ENCODE measurements around the gene AUTS2.

The AUTS2 gene

DNA sequence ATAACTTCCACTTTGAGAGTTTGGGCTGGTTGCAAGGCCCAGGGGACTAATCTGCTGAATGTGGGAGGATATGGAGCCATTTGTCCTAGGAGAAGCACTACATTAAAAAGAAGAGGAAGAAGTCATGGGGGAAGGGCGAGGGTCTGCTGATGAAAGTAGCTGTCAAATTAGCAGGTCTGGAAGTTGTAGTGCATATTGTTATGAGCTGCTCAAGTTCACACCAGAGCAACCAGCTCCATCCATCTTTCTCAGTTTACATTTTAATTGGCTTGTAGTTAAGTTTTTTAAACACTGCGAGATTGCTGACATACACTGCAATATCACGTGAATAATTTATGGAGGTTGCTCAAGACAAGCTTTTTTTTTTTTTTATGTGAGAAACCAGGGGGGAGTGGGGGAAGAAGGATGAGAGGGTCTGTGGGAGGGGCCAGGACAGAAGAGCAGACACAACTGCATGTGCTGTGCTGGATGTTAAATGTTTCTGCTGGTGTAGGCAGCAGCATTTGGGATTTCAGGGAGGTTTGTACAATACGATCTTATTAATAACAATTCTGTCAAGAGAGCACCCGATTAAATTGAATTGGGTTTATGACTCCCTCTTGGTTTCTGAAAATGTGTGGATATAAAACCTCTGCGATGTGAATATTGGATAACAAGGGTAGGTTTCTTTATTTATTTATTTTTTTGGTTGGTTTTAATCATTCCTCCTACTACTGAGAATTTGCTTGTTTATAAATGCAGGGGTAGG is 774.7 kb downstream of the AUTS2 start:
- no peak for DNase-seq

DNA sequence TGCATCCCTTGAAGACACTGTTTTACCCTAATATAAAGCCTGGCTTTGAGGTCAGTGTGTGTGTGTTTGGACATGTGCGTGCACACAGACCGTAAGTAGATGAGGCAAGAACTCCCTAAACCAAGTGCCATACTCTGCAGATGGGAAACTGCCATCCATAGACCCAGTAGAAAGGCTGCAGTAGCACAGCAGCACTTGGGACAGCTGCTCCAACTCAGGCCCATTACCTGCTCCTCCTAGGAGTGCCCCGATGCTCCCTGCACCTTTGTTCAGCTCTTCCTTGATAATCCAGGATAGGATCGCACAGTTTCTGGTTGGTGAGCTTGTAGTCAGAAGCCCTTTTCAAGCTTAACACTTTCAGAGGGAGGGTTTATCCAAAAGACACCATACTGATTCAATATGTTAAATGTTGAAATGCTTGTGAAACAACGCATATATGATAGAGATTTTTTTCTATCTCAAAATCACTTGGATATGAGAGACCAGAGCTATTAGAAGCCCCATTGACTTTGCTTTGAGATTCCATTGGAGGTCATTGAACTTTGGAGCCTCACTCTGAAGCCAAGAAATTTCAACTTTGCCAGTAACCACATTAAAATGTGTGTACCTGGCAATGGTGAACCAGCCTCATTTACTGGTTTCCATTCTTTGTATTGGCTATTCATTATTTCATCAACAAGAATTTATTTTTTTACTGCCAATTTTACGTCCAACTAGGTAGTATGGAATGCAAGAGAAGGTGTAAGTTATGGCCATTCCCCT is 776.7 kb downstream of the AUTS2 start:
- no peak for DNase-seq

DNA sequence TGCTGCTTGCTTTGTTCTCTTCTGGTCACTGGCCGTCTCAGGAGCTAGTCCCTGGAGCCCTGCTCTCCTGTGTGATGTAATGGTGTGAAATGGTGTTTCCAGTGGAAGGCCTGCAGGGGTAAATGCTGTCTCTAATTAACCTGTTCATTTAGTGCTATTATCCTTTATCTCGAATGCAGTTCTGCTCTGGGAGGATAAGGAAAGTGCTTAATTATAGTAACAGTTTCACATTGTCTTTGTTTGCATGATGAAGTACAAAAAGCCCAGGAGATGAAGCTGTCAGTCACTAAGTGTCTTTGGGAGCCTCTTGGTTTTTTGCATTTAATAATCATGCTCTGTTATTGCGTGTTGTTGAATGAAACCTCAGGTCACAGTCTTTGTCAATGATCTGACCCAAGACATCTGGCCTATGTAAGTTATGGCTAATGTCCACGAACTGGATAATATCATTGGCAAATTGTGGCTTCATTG is 778.3 kb downstream of the AUTS2 start:
- no peak for DNase-seq

DNA sequence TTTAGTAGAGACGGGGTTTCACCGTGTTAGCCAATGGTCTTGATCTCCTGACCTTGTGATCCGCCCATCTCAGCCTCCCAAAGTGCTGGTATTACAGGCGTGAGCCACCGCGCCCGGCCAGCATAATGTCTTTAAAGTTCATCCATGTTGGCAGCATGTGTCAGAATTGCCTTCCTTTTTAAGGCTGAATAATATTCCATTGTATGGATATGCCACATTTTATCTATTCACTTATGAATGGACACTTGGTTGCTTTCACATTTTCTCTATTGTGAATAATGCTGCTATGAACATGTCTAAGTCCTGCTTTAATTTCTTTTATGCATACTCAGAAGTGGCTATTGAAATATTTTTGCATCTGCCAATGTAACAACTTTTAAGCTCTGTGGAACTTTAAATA is 779.7 kb downstream of the AUTS2 start:
- no peak for DNase-seq

DNA sequence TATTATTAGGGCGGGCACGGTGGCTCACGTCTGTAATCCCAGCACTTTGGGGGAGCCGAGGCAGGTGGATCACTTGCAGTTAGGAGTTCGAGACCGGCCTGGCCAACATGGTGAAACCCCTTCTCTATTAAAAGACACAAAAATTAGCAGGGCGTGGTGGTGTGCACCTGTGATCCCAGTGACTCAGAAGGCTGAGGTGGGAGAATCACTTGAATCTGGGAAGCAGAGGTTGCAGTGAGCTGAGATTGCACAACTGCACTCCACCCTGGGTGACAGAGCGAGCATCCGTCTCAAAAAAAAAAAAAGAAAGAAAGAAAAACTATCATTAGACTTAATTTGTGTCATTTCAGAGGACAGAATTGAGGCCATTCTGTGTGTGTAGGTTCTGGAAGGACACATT is 780.9 kb downstream of the AUTS2 start:
- no peak for DNase-seq

DNA sequence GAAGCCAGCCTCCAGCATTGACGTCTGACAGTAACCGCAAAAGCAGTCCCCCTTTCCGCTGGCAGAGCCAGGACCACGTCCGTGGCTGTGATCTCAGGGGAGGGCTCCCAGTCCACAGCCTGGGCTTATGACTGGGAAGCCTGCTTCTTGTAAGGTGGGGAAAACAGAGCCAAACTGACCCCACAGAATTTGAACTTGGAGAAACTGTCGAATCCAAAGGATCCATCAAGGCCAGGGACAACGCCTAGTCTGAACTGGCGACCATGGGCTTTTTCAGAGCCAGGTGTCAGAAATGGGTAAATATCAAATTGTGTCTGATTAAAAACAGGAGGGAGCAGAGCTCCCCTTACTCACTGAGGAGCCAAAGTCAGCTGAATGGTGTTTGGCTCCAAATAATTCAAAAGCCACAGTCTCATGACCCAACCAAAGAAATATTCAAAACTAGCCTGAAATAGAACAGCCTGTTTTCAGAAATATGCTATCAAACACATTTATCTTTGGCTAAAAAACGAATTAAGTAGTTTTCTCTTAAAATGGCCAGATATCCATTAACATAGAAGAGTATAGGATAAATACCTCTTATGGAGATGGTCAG is 782.2 kb downstream of the AUTS2 start:
- no peak for DNase-seq

DNA sequence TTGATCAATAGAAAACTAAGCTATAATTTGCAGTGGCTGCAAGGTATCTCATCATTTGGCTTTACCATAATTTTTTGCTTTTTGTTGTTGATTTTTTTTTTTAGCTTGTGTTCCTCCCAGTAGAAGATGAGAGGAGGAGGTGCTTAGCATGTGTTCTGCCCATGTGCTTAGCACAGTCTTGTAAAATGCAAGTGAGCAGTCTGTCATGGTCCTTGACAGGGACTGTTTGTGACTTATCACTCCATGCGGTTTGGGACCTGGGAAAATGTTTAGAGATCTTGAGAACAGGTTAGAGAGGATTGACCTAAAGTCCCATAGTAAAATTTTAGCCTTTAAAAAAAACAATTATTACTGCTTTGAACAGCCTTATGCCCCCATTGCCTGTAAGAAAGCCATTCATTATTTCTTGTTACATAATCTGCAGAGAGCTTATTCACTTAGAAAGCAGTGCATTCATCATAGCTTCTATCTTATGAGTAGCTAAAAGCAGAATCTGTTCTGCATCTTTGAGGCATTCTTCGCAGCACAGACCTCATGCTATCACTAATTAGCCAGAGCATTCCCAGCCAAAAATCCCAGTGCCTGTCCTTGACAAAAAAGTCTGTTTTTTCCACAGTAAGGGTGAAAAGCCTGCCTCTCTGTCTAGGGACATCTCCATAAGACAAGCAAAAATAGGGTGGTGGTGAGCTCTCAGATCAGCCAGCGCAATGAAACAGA is 784.9 kb downstream of the AUTS2 start:
- DNase-seq: peak; percentile 12 to 44

DNA sequence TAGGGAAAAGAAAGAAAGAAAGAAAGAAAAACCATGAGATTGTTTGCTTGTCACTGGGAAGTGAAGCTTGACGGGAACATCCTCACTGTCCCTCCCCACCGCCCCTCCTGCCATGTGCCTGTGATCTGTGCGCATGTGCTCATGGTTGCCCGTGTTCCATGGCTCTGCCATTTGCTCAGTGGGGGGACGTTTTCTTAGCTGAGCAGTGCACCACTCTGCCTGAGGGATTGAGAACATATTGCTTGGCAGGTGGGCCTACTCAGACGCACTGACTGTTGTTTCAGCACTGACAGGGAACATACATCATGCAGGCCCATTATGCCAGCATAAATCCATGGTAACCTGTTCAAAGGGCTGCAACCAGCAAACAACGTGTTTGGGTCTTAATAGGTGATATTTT is 785.7 kb downstream of the AUTS2 start:
- peak; percentile 65 to 88 for DNase-seq

DNA sequence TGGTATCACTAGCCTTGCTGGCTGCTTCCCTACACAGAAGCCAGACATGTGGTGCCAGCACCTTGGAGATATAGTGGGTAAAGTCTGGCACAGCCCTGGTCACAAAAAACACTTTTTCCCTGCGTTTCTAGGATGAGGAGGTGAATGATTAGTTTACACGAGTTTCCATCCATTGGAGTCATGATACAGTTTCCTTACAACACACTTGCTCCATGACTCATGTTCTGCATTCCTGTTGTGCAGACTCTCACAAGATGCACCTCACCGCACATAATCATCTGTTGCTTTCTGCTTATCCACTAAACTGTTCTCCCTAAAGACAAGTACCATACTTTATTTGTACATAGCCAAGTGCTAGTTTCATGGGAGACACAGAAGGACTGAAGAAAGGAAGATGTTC is 786.6 kb downstream of the AUTS2 start:
- DNase-seq: peak; percentile 22 to 23

DNA sequence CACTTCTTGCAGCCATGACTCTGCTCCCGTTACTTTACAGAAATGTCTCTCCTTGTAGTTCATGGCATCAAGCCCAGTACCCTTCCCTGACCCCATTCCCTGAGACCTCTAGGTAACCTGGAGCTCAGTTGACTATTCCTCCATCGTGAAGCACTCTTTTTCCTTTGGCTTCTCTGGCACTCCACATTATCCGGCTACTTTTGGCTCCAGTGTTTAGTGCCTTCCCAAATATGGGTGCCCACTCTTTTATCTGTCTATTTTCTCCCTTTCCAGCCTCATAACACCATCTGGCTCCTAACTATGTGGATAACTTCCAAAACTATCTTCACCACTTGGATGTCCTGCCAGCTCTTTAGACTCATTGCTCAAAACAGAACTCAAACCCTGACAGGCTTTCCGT is 788.9 kb downstream of the AUTS2 start:
- peak; percentile 65 to 88 for DNase-seq

DNA sequence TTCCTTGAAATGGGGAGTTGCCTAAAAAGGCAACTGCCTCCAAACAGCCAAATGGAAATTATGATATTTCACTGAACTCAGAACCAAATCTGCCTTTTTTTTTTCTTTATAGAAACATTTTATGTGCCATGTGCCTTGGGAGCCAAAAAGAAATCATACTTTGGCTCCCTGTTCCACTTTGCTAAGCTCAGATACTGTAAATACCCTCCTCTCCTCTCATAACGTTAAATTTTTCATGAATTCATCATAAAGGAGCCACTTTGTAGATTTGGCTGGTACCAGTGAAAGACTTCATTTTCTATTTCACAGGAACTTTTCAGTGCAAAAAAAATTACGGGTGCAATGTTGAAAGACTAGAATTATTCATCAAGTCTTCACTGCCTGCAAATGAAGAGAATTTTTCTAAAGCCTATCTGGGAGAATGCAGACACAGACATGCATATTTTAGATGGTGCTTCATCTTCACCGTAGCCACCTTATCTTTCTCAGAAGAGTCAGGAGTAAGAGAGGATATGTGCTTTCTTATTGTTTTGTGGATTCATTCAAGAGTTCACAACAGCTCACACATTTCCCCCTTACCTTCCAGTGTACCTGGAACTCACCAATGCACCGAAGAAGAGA is 791.4 kb downstream of the AUTS2 start:
- DNase-seq: no peak

DNA sequence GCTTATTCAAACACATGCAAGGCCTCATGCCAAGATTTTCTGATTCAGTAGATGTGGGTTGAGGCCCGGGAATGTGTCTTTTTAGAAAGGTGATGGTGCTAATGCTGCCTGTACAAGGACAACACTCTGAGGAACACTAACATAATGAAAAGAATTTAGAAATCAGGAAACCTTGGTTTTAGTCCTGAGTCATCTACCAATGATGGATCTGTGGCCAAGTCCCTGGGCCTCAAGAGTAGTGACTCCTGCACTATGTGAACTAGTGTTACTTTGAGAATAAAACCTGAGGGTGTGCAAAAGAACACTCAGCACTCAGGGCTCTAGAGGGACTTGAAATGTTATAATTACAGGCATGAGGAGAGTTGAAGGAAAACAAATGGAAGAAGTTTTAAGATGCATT is 792.0 kb downstream of the AUTS2 start:
- DNase-seq: no peak

DNA sequence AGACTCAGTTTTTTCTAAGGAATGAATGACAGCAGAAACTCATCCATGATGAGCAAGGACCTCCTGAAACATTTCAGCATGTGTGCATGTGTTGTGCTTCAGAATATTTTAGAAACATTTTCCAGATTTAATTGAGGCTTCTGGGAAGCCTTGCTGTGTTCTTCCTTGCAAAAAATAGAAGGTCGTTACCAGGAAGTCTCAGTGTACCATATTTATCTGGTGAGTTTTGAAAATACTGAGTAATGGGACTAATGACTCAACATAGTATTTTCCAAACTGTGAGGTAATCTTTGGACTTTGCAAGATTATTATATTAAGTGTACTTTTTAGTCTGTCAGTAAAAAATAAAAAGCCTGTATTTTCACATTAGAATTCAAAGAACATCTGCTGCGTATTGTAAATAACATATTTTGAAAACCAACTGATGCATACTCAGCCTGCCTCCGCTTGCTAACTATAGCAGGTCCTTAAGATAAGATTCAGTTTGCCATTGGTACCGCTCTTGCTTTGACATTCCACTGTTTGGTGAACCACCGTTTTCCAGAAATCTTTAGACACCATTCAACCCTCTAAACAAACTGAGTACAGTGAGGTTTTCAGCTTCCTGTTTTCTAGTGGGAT is 794.1 kb downstream of the AUTS2 start:
- peak in 1 of 2 experiments; percentile 3 for DNase-seq

DNA sequence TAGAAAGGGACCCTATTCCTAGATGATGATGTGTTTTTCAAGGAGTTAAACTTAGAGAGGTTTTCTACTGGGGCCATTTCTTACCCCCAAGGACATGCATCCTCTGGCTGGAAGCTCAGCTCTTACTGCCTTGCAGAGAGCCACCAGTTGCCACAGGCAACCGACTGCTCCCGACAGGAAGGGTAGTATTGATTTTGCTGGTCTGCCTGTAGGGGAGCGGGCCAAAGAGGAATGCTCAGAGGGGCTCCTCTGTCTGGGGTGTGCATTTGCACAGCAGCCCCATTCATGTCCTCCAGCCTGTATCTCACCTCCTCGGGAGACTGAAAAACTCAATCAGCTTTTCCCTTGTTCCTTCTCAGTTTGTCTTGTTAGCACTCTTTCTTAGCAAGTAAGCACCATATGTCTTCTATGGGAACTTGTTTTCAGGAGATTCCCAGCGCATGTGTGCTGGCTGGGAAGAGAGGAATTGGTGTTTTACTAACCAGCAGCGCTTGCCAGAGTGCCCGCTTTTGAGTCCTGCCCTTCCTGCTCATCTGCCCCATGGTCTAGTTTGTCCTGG is 794.7 kb downstream of the AUTS2 start:
- DNase-seq: peak; percentile 12 to 49

DNA sequence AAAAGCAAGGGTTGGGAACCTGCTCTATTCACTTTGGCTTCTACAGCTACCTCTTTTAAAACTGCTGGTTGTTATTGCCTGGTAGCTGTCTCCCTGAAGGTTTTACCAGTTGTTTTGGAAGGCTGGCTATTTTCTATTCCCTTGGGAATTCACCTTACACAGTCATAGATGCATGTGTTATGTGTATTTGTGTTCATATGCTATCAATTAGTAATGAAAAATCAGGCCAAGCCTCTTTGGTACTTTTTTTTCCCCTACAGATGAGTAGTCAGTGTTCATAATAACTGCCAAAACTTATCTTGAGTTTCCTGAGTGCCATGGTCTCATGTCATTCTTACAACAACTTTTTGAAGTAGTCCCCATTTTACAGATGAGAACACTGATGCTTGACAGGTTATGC is 795.7 kb downstream of the AUTS2 start:
- no peak for DNase-seq

DNA sequence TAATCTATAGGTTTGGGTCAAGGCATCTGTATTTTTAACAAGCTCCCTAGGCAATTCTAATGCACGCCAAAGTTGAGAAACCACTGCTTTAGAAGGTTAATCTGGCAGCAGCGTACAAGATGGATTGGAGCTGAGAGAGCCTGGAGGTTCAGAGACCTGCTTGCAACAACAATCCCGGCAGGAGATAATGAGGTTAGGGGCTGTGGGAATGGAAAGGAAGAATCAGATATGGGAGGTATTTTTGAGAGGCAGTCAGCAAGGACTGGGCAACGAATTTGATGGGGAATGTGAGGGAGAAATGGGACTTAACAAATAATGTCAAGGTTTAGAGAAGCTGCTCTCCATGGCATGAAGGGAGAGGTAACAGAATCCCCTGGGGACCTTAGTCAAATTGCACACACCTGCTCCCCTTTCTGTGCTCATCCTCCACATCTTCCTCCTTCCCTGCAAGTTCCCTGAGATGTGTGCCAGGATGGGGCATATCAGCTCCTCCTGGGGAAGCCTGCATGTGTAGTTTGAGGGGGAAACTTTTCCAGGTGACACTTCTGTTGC is 802.6 kb downstream of the AUTS2 start:
- DNase-seq: no peak

DNA sequence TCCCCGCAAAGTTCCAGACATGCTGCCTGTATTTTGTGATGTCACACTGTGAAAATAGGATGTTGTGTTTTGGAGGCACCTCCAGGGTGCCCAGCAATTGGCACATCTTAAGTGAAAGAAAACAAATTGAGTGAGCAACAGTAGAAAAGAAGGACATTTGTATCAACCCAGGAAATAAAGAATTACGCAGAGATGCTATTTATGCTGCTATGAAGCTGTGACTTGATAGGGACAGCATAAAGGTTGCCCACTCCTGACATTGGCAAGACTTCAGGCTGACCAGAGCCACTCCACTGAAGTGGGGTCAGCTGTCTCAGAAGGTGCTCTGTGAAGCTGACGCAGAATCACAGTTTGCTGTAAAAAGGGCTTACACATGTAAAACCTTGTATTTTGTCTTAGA is 803.8 kb downstream of the AUTS2 start:
- DNase-seq: no peak

DNA sequence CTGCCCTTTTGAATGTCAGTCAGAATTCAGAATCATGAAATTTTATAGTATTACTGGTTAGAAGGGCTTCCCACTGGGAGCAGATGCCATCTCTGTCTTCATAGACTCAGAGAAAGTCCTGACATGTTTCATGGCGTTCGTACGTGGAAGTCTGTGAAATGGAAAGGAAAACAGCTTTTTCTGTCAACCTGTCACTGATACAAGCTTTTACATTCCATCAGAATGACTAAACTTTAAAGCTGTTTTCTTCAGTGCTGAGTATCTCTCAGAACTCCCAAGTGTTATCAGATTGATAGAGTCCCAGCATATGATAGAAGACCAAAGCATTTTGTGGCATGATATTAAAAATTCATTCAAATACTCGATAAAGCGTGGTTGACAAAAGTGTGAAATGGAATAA is 807.0 kb downstream of the AUTS2 start:
- DNase-seq: no peak

DNA sequence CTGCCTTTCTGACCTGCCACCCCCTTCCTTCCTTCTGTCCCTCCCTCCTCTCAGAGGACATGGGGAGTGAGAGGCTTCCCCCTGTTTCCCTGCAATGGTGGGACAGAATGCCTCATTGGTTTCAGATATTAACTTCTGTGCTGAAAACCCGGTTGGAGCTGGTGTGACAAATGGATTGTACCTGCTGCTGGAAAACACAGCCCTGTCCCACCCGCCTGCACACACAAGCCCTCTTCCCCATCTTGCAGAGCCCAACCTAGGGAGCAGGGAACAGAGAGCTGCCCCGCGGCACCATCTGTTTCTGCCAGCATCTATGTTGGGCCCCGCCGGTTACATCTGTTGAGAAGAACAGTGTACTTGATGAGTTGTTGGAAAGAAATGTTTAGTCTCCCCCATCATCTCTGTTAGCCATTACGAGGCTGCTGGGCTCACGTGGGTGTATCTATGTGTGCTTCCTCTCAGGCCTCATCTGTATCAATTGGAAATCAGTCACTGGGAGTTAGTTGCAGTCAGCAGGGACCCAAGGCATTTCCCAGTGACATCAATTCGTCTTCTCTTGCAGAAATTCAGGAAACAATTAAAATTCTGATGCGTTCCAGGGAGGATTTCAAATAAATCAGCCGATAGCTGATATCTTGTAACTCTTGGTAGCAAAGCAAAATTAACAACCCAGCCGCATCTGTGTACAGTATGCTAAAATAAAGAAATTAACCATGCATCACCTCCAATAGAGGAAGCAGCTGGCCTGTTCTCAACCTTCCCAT is 808.1 kb downstream of the AUTS2 start:
- peak; percentile 51 to 77 for DNase-seq

DNA sequence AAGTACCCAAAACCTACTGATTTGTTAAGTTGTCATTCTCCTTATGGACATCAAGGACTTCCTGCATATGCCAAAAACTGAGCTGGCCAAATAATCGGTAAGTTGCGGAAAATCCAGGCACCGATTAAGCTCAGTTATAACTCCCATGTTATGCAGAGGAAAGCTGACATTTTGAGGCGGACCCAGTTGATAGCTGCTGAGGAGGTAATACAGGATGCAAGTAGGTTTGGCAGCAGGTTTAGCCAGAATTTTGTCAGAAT is 808.6 kb downstream of the AUTS2 start:
- DNase-seq: peak in 1 of 2 experiments; percentile 60

DNA sequence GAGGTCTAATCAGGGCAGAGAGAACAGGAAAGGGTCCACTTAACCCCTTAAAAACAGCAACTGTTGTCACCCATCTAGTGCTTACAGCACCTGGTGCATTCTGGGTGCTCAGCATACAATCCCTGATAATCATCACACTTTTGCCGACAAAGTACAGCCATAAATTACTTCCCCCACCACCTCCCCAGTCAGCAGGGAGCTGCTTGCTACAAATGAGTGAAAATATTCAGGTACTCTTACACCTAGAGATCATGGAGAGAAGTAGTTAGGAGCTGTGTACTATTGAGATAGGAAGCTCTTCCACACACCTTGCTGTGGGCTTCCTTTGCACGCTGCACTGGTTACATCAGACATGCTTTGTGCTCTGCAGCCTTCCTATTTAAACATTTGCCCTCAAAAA is 810.2 kb downstream of the AUTS2 start:
- DNase-seq: no peak
